CD1c-positive myeloid dendritic cell (primary cell): ENCODE results near the gene ATP11A.
"Not testable (repeated sequence)": the region's sequence is repeated elsewhere in the genome, so short reads cannot be mapped to it uniquely, and the experiment has no call there.

Experiments
- DNase-seq: peaks from one replicate; pipeline ENCODE4 v3.0.0-alpha.2; 2016; ENCODE audit errors: extremely low spot score

The ATP11A gene

DNA sequence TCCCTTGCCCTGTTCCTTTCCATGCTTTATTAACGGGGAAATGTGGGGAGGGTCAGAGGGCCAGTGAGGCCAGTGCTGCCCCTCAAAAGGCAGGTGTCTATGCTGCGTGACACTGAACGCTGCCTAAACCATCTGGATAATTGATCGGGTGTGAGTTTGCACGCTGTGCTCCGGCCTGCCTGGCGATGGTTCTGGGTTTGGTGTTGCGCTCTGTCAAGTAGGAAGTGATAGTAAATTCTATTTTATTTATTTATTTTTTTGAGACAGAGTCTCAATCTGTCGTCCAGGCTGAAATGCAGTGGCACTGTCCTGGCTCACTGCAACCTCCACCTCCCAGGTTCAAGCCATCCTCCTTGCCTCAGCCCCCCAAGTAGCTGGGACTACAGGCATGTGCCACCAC, 86.5 kb downstream of the ATP11A start:
- DNase-seq: no peak

- no peak for DNase-seq
Observed at GRCh38 chr13:112776971-112777370, 87.1 kb downstream of the ATP11A start.

GRCh38 chr13:112777637-112778406, 88.0 kb downstream of the ATP11A start:
- DNase-seq: no peak

DNA sequence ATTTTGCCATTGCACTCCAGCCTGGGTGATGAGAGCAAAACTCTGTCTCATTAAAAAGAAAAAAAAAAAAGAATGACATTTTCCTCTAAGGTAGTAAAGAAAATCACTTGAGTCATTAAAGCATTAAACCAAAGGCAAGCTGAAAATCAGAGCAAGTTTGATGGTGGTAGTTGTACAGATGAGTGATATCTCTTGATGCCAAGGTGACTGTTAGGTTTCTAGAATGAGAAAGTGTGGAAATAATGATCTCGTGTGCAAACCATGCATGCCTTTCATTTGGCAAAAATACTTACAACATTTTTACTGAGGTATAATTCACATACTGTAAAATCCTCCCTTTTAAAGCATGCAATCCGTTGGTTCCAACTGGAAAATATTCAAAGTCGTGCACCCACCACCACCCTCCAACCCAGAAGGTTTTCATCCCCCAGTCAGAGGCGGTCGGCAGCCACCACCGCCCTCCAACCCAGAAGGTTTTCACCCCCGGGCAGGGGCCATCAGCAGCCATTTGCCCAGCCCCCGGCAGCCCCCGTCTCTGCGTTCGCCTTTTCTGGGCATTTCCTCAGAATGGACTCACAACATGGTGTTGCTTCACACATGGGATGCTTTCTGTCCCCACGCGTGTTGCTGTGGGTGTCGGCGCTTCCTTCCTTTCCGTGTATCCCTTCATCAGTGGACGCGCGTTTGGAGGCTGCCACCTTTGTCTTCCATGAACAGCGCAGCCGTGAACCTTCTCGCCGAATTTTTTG, 90.2 kb downstream of the ATP11A start:
- DNase-seq: no peak

GRCh38 chr13:112781287-112781686, 91.4 kb downstream of the ATP11A start:
- DNase-seq: no peak

- no peak for DNase-seq
Observed at GRCh38 chr13:112781881-112782361, 92.1 kb downstream of the ATP11A start.

GRCh38 chr13:112782429-112783010, 92.7 kb downstream of the ATP11A start:
- no peak for DNase-seq

GRCh38 chr13:112783135-112783977, 93.5 kb downstream of the ATP11A start:
- DNase-seq: no peak

DNA sequence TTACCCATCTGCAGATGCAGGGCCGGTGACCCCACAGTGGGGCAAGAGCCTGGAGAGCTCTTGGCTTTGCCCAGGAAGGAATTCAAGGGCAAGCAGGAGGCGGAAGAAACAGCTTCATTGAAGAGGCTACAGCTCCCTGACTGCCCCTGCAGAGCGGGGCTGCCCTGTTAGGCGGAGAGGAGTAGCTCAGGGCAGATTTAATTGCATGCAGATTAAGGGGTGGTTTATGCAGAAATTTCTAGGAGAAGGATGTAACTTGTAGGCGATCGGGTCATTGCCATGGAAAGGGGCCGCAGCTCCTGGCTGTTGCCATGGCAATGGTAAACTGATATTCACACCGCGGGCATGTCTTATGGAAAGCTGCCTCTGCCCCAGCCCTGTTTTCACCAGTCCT, 94.1 kb downstream of the ATP11A start:
- no peak for DNase-seq

GRCh38 chr13:112784811-112785482, 95.1 kb downstream of the ATP11A start:
- DNase-seq: no peak

- DNase-seq: no peak
Observed at GRCh38 chr13:112785483-112785856, 95.6 kb downstream of the ATP11A start.

GRCh38 chr13:112786810-112787209, 97.0 kb downstream of the ATP11A start:
- not testable (repeated sequence) for DNase-seq

DNA sequence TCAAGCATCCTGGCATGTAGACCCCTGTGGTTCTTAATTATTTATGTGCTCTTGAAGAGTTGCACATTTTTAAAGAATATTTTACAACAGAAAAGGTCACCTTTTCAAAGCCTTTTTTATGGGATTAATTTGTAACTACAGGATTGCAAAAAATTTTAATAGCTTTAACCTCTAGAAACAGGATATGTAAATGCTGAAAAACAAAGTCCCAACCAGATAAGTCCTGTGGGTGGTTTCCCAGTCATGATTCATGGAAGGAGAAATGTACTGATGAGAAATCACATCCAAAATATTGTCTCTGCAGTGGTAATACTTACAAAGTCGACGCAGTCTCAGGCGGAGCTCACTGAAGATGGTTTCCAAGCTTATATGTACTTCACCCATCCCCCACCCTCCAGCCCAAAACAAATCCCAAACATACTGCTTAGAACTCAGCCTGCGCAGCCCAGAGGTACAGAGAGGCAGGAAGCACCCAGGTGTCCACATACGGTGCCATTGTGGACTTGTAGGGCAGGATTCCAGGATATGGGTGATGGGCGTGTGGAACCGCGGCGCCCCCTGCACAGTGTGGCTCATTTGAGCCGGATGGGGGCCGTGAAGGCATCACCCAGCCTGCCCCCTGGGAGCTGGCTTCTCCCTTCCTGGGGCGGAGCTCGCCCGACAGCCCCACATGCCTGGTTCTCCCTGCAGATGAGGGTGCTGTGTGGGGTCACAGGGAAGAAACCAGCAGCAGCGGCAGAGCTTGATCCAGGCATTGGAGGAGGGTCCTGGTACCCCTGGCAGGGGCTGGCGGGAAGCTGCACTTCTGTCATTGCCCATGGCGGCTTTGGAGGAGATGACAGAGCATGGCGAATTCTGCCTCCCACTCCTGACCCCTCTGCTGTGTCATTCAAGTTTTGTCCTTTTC, 101.2 kb downstream of the ATP11A start:
- no peak for DNase-seq

- no peak for DNase-seq
Observed at GRCh38 chr13:112791663-112792440, 102.0 kb downstream of the ATP11A start.

- DNase-seq: no peak
Observed at GRCh38 chr13:112792511-112792910, 102.7 kb downstream of the ATP11A start.

DNA sequence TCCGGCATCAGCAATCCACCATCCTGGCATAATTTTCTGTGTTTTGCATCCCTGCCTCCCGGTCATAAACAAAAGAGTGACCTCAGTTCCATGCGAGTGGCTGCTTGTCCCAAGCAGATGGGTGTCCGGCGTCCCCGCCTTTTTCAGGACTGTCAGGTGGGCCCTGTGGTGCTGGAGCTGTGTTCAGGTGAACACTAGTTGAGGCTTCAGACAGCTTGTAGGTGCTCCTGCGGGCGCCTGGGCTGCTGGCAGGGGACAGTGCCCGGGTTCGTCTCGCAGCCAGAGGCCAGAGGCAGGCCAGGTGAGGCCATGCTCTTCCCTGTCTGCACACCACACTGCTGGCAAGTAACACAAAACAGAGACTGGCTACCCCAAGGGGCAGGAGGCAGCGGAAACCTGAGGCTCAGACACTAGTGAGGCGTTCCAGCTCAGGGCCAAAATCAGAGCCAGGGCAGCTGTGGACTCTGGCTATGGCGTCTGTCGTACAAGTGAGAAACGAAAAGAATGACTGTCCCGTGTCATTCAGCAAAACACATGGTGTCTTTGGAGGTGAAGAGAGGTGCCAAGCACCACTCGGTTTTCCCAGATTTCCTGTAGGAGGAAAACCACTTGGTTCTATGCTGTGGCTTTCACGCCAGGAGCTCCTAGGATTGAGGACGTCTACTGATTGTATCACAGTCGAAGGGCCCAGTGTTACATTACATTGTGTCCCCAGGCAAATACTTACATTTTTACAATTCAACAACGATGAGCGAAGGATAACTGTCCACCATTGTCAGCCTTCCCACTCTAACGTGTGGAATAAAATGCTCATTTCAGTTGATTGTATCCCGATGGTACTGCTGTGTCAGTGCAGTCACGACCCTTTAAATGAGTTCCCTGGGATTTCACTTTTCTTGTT, 104.0 kb downstream of the ATP11A start:
- DNase-seq: no peak

DNA sequence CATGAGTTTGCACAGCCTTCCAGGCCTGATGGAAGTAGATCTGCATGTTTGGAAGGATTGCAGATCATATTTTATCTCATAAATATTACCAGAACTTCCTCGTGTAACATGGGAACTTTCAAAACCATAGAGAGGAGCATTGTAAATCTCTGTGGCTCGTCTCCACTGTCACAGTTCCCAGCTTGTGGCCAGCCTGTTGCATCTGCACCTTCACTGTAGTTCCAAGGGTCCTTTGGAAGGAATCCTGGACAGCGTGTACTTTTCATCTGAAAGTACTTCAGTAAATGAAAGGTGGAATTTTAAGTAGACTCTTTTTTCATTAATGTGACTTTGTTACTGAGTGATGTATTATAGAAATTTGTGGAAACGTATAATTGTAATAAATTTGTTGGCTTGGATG, 105.4 kb downstream of the ATP11A start:
- no peak for DNase-seq

DNA sequence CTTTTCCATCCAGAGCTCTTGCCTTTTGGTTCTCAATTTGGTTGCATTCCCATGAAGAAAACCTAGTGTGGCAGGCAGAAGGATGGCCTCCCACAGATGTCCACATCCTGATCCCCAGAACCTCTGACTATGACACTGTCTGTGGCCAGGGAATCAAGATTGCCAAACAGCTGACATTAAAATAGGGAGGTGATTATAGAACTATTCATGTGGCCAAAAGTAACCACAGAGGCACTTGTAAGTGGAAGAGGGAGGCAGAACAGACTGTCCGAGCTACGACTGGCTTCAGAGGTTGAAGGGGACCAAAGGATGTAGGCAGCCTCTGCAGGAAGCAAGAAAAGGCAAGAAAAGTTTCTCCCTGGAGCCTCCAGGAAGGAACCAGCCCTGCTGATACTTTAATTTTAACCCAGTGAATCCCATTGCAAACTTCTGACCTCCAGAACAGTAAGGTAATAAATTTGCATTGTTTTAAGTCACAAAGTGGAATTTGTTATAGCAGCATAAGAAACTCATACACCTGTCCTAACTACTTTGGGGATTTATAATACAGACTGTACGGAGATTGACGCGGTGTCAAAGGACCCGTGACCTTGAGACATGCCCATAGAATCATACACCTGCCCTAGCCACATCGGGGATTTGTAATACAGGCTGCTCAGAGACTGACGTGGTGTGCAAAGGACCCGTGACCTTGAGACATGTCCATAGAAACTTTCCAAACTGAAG, 106.5 kb downstream of the ATP11A start:
- no peak for DNase-seq
